ENCODE results near the gene MRPL33.

DNA sequence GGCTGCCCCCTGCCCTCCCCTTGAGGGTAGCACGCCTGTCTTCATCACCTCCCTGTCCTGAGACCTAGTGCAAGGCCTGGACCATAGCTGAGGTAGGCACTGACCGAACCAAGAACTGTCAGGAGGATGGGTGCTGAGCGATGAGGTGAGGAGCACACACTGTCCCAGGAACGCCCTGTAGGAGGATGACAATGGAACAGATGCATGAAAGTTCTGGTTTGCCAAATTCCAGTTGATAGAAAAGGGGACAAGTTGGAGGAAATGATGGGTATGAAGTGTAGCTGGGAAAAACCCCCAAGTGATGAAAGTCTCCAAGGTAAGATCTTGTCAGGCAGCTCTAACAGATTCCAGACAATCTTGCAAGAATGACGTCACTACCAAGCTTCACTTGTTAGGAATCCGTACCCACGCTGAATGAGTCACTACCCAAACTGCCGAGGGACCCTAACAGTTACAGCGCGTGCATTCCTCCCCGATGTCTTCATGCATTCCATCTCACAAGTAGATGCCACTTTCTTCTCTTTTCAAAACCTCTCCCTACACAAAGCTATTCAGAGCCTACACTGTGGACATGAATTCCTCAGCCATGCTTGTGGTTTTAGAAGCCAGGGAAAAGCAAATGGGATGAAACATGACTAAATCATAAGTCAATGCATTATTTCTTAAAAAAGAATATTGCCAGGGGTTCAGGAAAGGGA, 27.6 kb downstream of the MRPL33 start:
- TF ChIP-seq, protein P1, sequence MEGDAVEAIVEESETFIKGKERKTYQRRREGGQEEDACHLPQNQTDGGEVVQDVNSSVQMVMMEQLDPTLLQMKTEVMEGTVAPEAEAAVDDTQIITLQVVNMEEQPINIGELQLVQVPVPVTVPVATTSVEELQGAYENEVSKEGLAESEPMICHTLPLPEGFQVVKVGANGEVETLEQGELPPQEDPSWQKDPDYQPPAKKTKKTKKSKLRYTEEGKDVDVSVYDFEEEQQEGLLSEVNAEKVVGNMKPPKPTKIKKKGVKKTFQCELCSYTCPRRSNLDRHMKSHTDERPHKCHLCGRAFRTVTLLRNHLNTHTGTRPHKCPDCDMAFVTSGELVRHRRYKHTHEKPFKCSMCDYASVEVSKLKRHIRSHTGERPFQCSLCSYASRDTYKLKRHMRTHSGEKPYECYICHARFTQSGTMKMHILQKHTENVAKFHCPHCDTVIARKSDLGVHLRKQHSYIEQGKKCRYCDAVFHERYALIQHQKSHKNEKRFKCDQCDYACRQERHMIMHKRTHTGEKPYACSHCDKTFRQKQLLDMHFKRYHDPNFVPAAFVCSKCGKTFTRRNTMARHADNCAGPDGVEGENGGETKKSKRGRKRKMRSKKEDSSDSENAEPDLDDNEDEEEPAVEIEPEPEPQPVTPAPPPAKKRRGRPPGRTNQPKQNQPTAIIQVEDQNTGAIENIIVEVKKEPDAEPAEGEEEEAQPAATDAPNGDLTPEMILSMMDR (conservative IDR thresholded peaks at IDR 0.05; ENCODE audit: low read depth in 2 of 2) = no peak
- no peak for TF ChIP-seq POLR2AphosphoS5 (IDR thresholded peaks at IDR 0.05; ENCODE audit: low read depth)
- TF ChIP-seq, protein P2, sequence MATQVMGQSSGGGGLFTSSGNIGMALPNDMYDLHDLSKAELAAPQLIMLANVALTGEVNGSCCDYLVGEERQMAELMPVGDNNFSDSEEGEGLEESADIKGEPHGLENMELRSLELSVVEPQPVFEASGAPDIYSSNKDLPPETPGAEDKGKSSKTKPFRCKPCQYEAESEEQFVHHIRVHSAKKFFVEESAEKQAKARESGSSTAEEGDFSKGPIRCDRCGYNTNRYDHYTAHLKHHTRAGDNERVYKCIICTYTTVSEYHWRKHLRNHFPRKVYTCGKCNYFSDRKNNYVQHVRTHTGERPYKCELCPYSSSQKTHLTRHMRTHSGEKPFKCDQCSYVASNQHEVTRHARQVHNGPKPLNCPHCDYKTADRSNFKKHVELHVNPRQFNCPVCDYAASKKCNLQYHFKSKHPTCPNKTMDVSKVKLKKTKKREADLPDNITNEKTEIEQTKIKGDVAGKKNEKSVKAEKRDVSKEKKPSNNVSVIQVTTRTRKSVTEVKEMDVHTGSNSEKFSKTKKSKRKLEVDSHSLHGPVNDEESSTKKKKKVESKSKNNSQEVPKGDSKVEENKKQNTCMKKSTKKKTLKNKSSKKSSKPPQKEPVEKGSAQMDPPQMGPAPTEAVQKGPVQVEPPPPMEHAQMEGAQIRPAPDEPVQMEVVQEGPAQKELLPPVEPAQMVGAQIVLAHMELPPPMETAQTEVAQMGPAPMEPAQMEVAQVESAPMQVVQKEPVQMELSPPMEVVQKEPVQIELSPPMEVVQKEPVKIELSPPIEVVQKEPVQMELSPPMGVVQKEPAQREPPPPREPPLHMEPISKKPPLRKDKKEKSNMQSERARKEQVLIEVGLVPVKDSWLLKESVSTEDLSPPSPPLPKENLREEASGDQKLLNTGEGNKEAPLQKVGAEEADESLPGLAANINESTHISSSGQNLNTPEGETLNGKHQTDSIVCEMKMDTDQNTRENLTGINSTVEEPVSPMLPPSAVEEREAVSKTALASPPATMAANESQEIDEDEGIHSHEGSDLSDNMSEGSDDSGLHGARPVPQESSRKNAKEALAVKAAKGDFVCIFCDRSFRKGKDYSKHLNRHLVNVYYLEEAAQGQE (IDR thresholded peaks at IDR 0.05; ENCODE audit: unreplicated experiment) = no peak
- TF ChIP-seq EZH2 (IDR thresholded peaks at IDR 0.05; ENCODE audit: low read depth, unreplicated experiment) = no peak
- no peak for TF ChIP-seq CREB1 (CRISPR knock-in tag; IDR thresholded peaks at IDR 0.05; ENCODE audit: low read depth)
- no peak for TF ChIP-seq ZNF114 (CRISPR knock-in tag; IDR thresholded peaks at IDR 0.05)
- TF ChIP-seq ETS1 (IDR thresholded peaks at IDR 0.05) = no peak
- TF ChIP-seq NANOG (IDR thresholded peaks at IDR 0.05; ENCODE audit: borderline replicate concordance) = no peak
- TF ChIP-seq EZH2phosphoT487 (IDR thresholded peaks at IDR 0.05; ENCODE audit: unreplicated experiment) = no peak
- TF ChIP-seq ZNF331 (CRISPR knock-in tag; IDR thresholded peaks at IDR 0.05; ENCODE audit: low read depth) = no peak
